B cell (primary cell): ENCODE results near the gene NUP214. TPM values are rescaled to one million over a fixed set of nuclear protein-coding genes. Genes with fewer than 3 reads are reported as not detected.

Experiments
- ATAC-seq: fragments of 200-7000 bp; cut with Tn5 transposase; one replicate; pipeline ENCODE4 v1.10.0; 2021; ENCODE audit warnings: low read depth, mild to moderate bottlenecking, moderate number of reproducible peaks, moderate library complexity
- CTCF ChIA-PET: fragments of 350-600 bp; sonication (Branson Sonifier 250); formaldehyde crosslinking; loops from one replicate; lab custom pipeline; 2021; ENCODE audit warnings: antibody characterized with exemption, inconsistent platforms; lab: Charles Lee
- POLR2A ChIA-PET: fragments of 350-600 bp; sonication (Branson Sonifier 250); formaldehyde crosslinking; loops from one replicate; lab custom pipeline; 2021; ENCODE audit warnings: antibody characterized with exemption; lab: Charles Lee
- DNase-seq: peaks from one replicate; pipeline ENCODE4 v3.0.0; 2013
- H2AFZ ChIP-seq: 2 replicates; pipeline ENCODE4 v1.6.1; 2012; ENCODE audit warnings: mild to moderate bottlenecking, low read depth, low read length; ENCODE audit not compliant: insufficient read depth, poor library complexity, severe bottlenecking
- H3K27ac ChIP-seq, 2 donors: 1 replicate in 1 of 2; 2 replicates in 1 of 2; pipeline ENCODE4 v1.5.1; 2012 to 2013; ENCODE audit warnings: low read length in 2 of 2, mild to moderate bottlenecking in 2 of 2, moderate library complexity in 1 of 2
- H3K27me3 ChIP-seq, 4 experiments: fragments of 200-600 bp in 1 of 4; sonication (generic) in 1 of 4; replicated peaks in 1 of 4; 1 replicate in 2 of 4; 2 replicates in 2 of 4; pipeline versions ENCODE4 v1.6.1 to v1.7.0; 2013 to 2016; ENCODE audit warnings: low read length in 3 of 4, mild to moderate bottlenecking in 2 of 4, mixed read lengths in 1 of 4, moderate library complexity in 1 of 4; ENCODE audit not compliant: insufficient read depth in 4 of 4, control insufficient read depth in 3 of 4; ENCODE audit errors: control extremely low read depth in 1 of 4
- H3K36me3 ChIP-seq, 2 experiments: replicated peaks in 1 of 2; 1 replicate in 1 of 2; 2 replicates in 1 of 2; pipeline versions ENCODE4 v1.6.1 to v1.7.1; 2013; ENCODE audit warnings: low read length in 1 of 2; ENCODE audit not compliant: insufficient read depth in 2 of 2, control insufficient read depth in 1 of 2; ENCODE audit errors: control extremely low read depth in 1 of 2, extremely low read depth in 1 of 2
- H3K4me1 ChIP-seq, 2 donors: fragments of 200-600 bp in 1 of 2; sonication (generic) in 1 of 2; 1 replicate in 1 of 2; 2 replicates in 1 of 2; pipeline versions ENCODE4 v1.5.1 to v1.6.1; 2013 to 2017; ENCODE audit warnings: low read length in 2 of 2; ENCODE audit not compliant: control insufficient read depth in 2 of 2, insufficient read depth in 2 of 2
- H3K4me2 ChIP-seq: replicated peaks from 2 replicates; pipeline ENCODE3; 2012; ENCODE audit warnings: mild to moderate bottlenecking, low read depth, low read length; ENCODE audit not compliant: poor library complexity, severe bottlenecking
- H3K4me3 ChIP-seq, 5 experiments: fragments of 200-600 bp in 1 of 5; sonication (generic) in 1 of 5; 1 replicate in 3 of 5; 2 replicates in 2 of 5; pipeline versions ENCODE4 v1.5.1 to v1.7.0; 2011 to 2016; ENCODE audit warnings: low read length in 4 of 5, mild to moderate bottlenecking in 4 of 5, low read depth in 2 of 5, control low read depth in 1 of 5, moderate library complexity in 1 of 5; ENCODE audit not compliant: insufficient read depth in 1 of 5; ENCODE audit errors: control extremely low read depth in 1 of 5, extremely low read depth in 1 of 5
- H3K79me2 ChIP-seq: fragments of 200-600 bp; sonication (generic); one replicate; pipeline ENCODE4 v1.6.0; 2016; ENCODE audit warnings: low read length; ENCODE audit not compliant: control insufficient read depth, insufficient read depth
- H3K9ac ChIP-seq: fragments of 200-600 bp; sonication (generic); 2 replicates; pipeline ENCODE4 v1.6.1; 2017; ENCODE audit warnings: mild to moderate bottlenecking, low read length, moderate library complexity
- H3K9me3 ChIP-seq, 3 donors: one replicate each; pipeline versions ENCODE4 v1.6.1 to v1.7.1; 2013; ENCODE audit warnings: low read length in 2 of 3; ENCODE audit not compliant: control insufficient read depth in 2 of 3, insufficient read depth in 1 of 3; ENCODE audit errors: control extremely low read depth in 1 of 3
- H4K20me1 ChIP-seq: 2 replicates; pipeline ENCODE4 v1.6.0; 2012; ENCODE audit warnings: mild to moderate bottlenecking, low read length; ENCODE audit not compliant: insufficient read depth, control insufficient read depth, poor library complexity, severe bottlenecking
- H3K27ac Mint-ChIP-seq: one replicate; pipeline ENCODE4 v1.8.0; 2021; ENCODE audit warnings: mixed read lengths
- H3K27me3 Mint-ChIP-seq: one replicate; pipeline ENCODE4 v1.8.0; 2021; ENCODE audit warnings: mixed read lengths
- H3K4me1 Mint-ChIP-seq: one replicate; pipeline ENCODE4 v1.8.0; 2021; ENCODE audit warnings: mixed read lengths
- H3K4me3 Mint-ChIP-seq: one replicate; pipeline ENCODE4 v1.8.0; 2021; ENCODE audit warnings: mixed read lengths
- H3K9me3 Mint-ChIP-seq: one replicate; pipeline ENCODE4 v1.8.0; 2022; ENCODE audit warnings: mixed read lengths; ENCODE audit not compliant: insufficient read depth
- CTCF ChIP-seq: fragments of 200-600 bp; IDR thresholded peaks from one replicate; pipeline ENCODE4 v1.8.0; 2022; ENCODE audit warnings: antibody characterized with exemption, mild to moderate bottlenecking
- EZH2 ChIP-seq: IDR thresholded peaks from 2 replicates; pipeline ENCODE4 v1.6.1; 2012; ENCODE audit warnings: borderline replicate concordance, low read depth, mild to moderate bottlenecking, moderate library complexity, low read length; ENCODE audit not compliant: insufficient read depth, poor library complexity, severe bottlenecking
- WGBS: methylation state at CpG from one replicate; pipeline ENCODE4 v1.1.5; 2013; ENCODE audit warnings: missing lambda C conversion rate; ENCODE audit not compliant: insufficient coverage; 5-methylcytosine and 5-hydroxymethylcytosine counted together
- intact Hi-C: fragments of 100-400 bp; cut with micrococcal nuclease; formaldehyde crosslinking; loops from one replicate; pipeline ENCODE4 v1.10.0; 2022
- polyA plus RNA-seq: library from polyadenylated mRNA; depleted of rRNA; stranded (reverse); fragments of >200 nt; gene quantifications from 2 replicates; pipeline ENCODE4 v1.2.3, GENCODE V29; 2012
- total RNA-seq, 2 donors: library from RNA; stranded (reverse); fragments of 120-200 nt in 1 of 2; gene quantifications; 1 replicate in 1 of 2; 2 replicates in 1 of 2; pipeline versions ENCODE4 v1.2.3 to v1.2.4, GENCODE V29; 2013 to 2022

The NUP214 gene
- total and polyA plus RNA-seq, 2 donors (not counting 1 experiment from before 2014, with no cell fraction given), result 19.0 to 94.6 TPM

DNA sequence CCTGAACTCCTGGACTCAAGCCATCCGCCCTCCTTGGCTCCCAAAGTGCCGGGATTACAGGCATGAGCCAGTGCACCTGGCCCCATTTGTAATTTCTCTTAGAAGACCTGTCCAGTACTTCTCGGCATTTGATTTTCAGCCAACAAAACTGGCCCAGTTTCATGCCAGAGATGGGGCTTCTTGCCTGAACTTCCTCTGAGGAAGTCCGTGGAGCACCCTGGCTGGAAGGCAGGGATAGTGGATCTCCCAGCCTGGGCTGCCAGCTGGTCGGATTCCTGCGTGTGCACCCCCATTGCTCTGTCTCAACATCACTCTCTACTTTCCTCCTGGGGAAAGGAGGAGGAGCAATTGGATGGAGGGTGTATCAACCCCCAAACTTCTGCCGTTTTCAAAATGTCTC lies 111.9 kb downstream of the NUP214 start:
- ATAC-seq (no peak), DNase-seq (no peak)
- Mint-ChIP-seq H3K4me3 (no peak overlapping the region), H3K4me1 (peaks cover 20% of the 10 kb centered on the region), H3K27ac (no peak overlapping the region), H3K27me3 (no peaks in the 10 kb centered on the region), H3K9me3 (no peaks in the 10 kb centered on the region)
- peaks cover 0 to 19% of the 10 kb centered on the region in 2 experiments for H3K36me3 ChIP-seq
- CTCF ChIA-PET, result interaction anchor here (0.6 to 1.9 kb wide), 7 partner anchors 11 to 99 kb away, joined by 3 to 6 read pairs (median 4); no protein-coding TSS in a partner anchor
- H3K4me3 ChIP-seq, result peak overlapping the region in 1 of 5 experiments; percentile 65
- H4K20me1 ChIP-seq, result no peaks in the 10 kb centered on the region
- H3K4me2 ChIP-seq, result peak overlapping the region; percentile 86
- no peaks in the 10 kb centered on the region for H3K27me3 ChIP-seq
- peak overlapping the region; percentile 97 for H2AFZ ChIP-seq
- peaks cover 19 to 27% of the 10 kb centered on the region in 2 donors for H3K4me1 ChIP-seq
- no peaks in the 10 kb centered on the region for H3K9me3 ChIP-seq
- no peak overlapping the region for H3K9ac ChIP-seq
- peak overlapping the region in 1 of 2 donors; percentile 63 for H3K27ac ChIP-seq
- POLR2A ChIA-PET, result interaction anchor here (0.5 to 3.2 kb wide), 5 partner anchors 16 to 348 kb away, joined by 3 to 16 read pairs (median 10); partner anchors contain the start of gene FAM78A
- TF ChIP-seq EZH2 (no peak), CTCF (no peak)
- intact Hi-C loops, result no loop called here
- H3K79me2 ChIP-seq, result no peaks in the 10 kb centered on the region
- WGBS, result 96% methylated on average over 3 of the region's 7 CpGs

- intact Hi-C loops, result loop anchor here (1.0 kb wide), 2 partner anchors 18 to 40 kb away; no protein-coding TSS in a partner anchor
- CTCF ChIA-PET, result interaction anchor here (0.9 to 1.9 kb wide), 7 partner anchors 10 to 98 kb away, joined by 3 to 6 read pairs (median 4); no protein-coding TSS in a partner anchor
- H3K27me3 ChIP-seq, result no peaks in the 10 kb centered on the region
- H3K27ac Mint-ChIP-seq, result peak overlapping the region; percentile 97
- H3K4me1 ChIP-seq, result peaks cover 19 to 27% of the 10 kb centered on the region in 2 donors
- H4K20me1 ChIP-seq, result no peaks in the 10 kb centered on the region
- DNase-seq (peak; percentile 79), ATAC-seq (peak; percentile 95)
- POLR2A ChIA-PET, result interaction anchor here (0.5 to 3.2 kb wide), 9 partner anchors 15 to 347 kb away, joined by 3 to 16 read pairs (median 7); partner anchors contain the start of genes FAM78A and NUP214
- H3K9me3 Mint-ChIP-seq, result peaks cover 2% of the 10 kb centered on the region
- H3K9ac ChIP-seq, result peak overlapping the region; percentile 61
- peak overlapping the region; percentile 27 to 65 (median 46) for H3K4me3 ChIP-seq
- no peaks in the 10 kb centered on the region for H3K9me3 ChIP-seq
- H3K4me1 Mint-ChIP-seq, result peaks cover 20% of the 10 kb centered on the region
- peak overlapping the region; percentile 97 for H2AFZ ChIP-seq
- WGBS, result 1% methylated on average over 11 of the region's 11 CpGs
- H3K4me3 Mint-ChIP-seq, result peak overlapping the region; percentile 92
- no peaks in the 10 kb centered on the region for H3K27me3 Mint-ChIP-seq
- TF ChIP-seq EZH2, result no peak
- no peak for TF ChIP-seq CTCF
- H3K36me3 ChIP-seq, result peaks cover 0 to 15% of the 10 kb centered on the region in 2 experiments
- H3K27ac ChIP-seq, result peak overlapping the region; percentile 63 to 69
- no peaks in the 10 kb centered on the region for H3K79me2 ChIP-seq
- H3K4me2 ChIP-seq, result peak overlapping the region; percentile 86
Observed at GRCh38 chr9:131237931-131238401, 112.6 kb downstream of the NUP214 start.
